GM12864 (cell line): ENCODE data around the gene TENM3.

Experiments used
- DNase-seq: peaks from one replicate; pipeline ENCODE4 v3.0.0-alpha.2; 2011; ENCODE audit warnings: low read depth
- H3K4me3 ChIP-seq: 2 replicates; pipeline ENCODE4 v1.5.1; 2011; ENCODE audit warnings: mild to moderate bottlenecking, low read depth, low read length, control low read depth
- TF ChIP-seq, protein P1 (sequence below): IDR thresholded peaks from 2 replicates; pipeline ENCODE4 v1.5.1; 2011; ENCODE audit warnings: low read depth, mild to moderate bottlenecking, moderate library complexity, low read length, control low read depth, inconsistent platforms; ENCODE audit errors: missing control alignments

The TENM3 gene

DNA sequence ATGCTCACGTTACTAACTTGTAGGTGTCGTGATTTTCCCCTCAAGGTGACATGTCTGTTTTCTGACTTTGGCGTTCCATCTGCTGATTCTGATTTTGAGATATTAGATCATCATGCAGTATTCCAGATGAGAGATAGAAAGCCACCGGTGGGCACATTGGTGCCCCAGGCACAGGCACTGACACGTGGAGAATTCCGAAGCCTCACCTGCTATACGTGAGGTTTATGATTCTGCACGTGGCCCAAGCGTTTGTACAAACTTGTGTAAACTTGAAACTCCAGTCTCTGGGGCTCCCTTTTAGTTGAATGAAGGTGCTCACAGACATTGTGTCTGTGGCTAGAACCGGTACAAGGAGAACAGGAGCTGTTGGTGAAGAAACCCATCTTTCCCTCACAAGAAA, 81.1 kb downstream of the TENM3 start:
- no peak overlapping the region for H3K4me3 ChIP-seq
- no peak for DNase-seq
- TF ChIP-seq, protein P1, sequence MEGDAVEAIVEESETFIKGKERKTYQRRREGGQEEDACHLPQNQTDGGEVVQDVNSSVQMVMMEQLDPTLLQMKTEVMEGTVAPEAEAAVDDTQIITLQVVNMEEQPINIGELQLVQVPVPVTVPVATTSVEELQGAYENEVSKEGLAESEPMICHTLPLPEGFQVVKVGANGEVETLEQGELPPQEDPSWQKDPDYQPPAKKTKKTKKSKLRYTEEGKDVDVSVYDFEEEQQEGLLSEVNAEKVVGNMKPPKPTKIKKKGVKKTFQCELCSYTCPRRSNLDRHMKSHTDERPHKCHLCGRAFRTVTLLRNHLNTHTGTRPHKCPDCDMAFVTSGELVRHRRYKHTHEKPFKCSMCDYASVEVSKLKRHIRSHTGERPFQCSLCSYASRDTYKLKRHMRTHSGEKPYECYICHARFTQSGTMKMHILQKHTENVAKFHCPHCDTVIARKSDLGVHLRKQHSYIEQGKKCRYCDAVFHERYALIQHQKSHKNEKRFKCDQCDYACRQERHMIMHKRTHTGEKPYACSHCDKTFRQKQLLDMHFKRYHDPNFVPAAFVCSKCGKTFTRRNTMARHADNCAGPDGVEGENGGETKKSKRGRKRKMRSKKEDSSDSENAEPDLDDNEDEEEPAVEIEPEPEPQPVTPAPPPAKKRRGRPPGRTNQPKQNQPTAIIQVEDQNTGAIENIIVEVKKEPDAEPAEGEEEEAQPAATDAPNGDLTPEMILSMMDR: no peak

DNA sequence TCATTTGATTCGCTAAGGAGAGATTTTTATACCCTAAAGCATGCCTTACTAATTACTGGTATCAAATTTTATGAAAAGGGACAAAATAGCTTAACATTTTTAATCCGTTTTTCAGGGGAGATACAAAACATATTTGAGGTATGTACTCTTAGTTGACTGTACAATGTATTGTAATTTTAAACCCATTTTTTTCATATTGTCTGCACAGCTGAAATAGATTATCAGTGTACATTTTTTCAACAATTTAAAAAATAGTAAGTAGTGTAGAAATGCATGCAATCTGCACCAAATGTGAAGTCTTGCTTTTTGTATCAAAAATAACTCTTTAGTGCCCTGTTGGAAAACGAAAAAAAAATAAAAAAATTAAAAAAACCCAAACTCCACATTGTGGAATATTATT, 82.2 kb downstream of the TENM3 start:
- TF ChIP-seq, protein P1: no peak
- DNase-seq: no peak
- H3K4me3 ChIP-seq: no peak overlapping the region

- no peak overlapping the region for H3K4me3 ChIP-seq
- no peak for DNase-seq
- TF ChIP-seq, protein P1: no peak
Measured at GRCh38 chr4:182325848-182326255, 82.7 kb downstream of the TENM3 start.

DNA sequence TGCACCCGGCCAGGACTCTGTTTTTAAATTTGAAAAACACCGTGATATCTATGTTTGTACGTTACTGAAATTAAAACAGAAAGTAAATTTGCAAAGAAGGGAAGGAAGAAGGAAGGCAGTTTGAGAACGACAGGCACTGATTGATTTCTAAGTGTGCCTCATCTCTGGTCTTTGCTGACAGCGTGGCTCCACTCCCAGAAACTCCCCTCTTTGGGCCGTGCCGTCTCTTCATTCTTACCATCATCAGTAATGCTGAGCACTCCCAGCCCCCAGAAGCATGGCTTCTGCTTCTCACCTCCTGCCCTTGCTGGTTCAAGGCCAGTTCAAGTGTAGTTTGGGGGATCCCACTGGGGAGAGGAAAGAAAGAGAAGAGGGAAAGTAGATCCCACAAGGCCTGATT, 85.3 kb downstream of the TENM3 start:
- DNase-seq: no peak
- TF ChIP-seq, protein P1: no peak
- no peak overlapping the region for H3K4me3 ChIP-seq

DNA sequence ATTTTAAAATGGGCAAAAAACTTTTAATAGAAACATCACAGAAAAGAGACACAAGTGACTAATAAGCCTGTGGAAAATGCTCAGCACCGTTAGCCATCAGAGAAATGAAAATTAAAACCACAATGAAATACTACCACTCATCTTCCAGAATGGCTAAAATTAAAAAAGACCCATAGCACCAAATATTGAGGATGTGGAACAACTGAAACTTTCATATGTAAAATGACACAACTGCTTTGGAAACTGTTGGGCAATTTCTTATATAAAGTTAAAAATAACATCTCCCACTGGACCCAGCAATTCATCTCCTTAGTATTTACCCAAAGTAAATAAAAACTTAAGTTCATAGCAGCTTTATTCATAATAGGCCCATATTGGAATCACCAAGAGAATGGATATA, 94.2 kb downstream of the TENM3 start:
- TF ChIP-seq, protein P1: no peak
- H3K4me3 ChIP-seq: no peak overlapping the region
- DNase-seq: no peak

- TF ChIP-seq, protein P1: no peak
- no peak for DNase-seq
Measured at GRCh38 chr4:182338063-182338462, 94.9 kb downstream of the TENM3 start.

DNA sequence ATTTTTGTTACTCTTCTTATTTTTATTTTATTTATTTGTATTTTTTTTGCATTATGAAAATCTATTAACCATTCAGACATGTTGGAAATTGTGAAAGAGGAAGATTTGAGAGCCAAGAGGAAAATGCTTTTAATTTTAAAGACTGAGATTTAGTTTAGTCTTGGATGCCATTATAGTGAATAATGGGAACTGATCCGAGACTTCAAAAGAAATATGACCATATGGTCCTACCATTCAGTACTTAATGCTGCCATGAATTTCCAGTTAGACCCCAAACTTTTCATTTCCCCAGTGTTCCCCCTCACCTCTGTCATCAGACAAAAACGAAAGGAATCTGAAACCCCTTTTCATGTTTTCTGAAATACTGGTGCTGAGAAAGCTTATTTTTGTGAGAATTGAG, 95.5 kb downstream of the TENM3 start:
- no peak for DNase-seq
- H3K4me3 ChIP-seq: no peak overlapping the region
- TF ChIP-seq, protein P1: no peak

More at GRCh38 chr4:182338063-182338462, 94.9 kb downstream of the TENM3 start:
- no peak overlapping the region for H3K4me3 ChIP-seq
